ENCODE measurements around the gene CFAP77. TPM values are rescaled to one million over a fixed set of nuclear protein-coding genes. Genes with fewer than 3 reads are reported as not detected.
A peak's percentile ranks its signal among the peaks of the same experiment; 100 is the strongest.

The CFAP77 gene
- polyA plus RNA-seq, 1 donor: 0.13 TPM

GRCh38 chr9:132381966-132382541, 28.0 kb upstream of the CFAP77 start:
- no peaks in the 10 kb centered on the region for H3K27me3 ChIP-seq (ENCODE audit: control insufficient read depth, insufficient read depth, low read length)
- H3K4me1 ChIP-seq (ENCODE audit: control insufficient read depth, insufficient read depth, low read length): no peaks in the 10 kb centered on the region
- DNase-seq: no peak
- no peak overlapping the region for H3K27ac ChIP-seq (ENCODE audit: low read length)
- H3K9me3 ChIP-seq (ENCODE audit: control insufficient read depth, low read depth, low read length): no peaks in the 10 kb centered on the region
- 94% methylated on average over 2 of the region's 9 CpGs for WGBS (ENCODE audit: insufficient coverage, low lambda C conversion rate)
- H3K4me3 ChIP-seq (ENCODE audit: low read length): no peak overlapping the region
- peaks cover 56% of the 10 kb centered on the region for H3K36me3 ChIP-seq (ENCODE audit: control insufficient read depth, insufficient read depth, low read length)

- no peak for DNase-seq
- Histone ChIP-seq H3K4me3 (ENCODE audit: low read length) (no peak overlapping the region), H3K4me1 (ENCODE audit: control insufficient read depth, insufficient read depth, low read length) (no peaks in the 10 kb centered on the region), H3K27me3 (ENCODE audit: control insufficient read depth, insufficient read depth, low read length) (no peaks in the 10 kb centered on the region), H3K9me3 (ENCODE audit: control insufficient read depth, low read depth, low read length) (no peaks in the 10 kb centered on the region), H3K36me3 (ENCODE audit: control insufficient read depth, insufficient read depth, low read length) (peaks cover 53% of the 10 kb centered on the region), H3K27ac (ENCODE audit: low read length) (no peak overlapping the region)
- WGBS (ENCODE audit: insufficient coverage, low lambda C conversion rate): 93% methylated on average over 3 of the region's 10 CpGs
These were observed 26.5 kb upstream of the CFAP77 start for GRCh38 chr9:132383462-132383883.

- Histone ChIP-seq H3K27me3 (ENCODE audit: control insufficient read depth, insufficient read depth, low read length) (no peaks in the 10 kb centered on the region), H3K9me3 (ENCODE audit: control insufficient read depth, low read depth, low read length) (no peaks in the 10 kb centered on the region), H3K36me3 (ENCODE audit: control insufficient read depth, insufficient read depth, low read length) (peaks cover 54% of the 10 kb centered on the region), H3K4me3 (ENCODE audit: low read length) (no peak overlapping the region), H3K4me1 (ENCODE audit: control insufficient read depth, insufficient read depth, low read length) (no peaks in the 10 kb centered on the region), H3K27ac (ENCODE audit: low read length) (no peak overlapping the region)
- WGBS (ENCODE audit: insufficient coverage, low lambda C conversion rate): 87% methylated on average over 3 of the region's 8 CpGs
- no peak for DNase-seq
These were observed 25.6 kb upstream of the CFAP77 start for GRCh38 chr9:132384376-132384775.

- DNase-seq: no peak
- H3K4me3 ChIP-seq (ENCODE audit: low read length): no peak overlapping the region
- no CpG with 5 or more reads among the region's 7 CpGs for WGBS (ENCODE audit: insufficient coverage, low lambda C conversion rate)
- H3K9me3 ChIP-seq (ENCODE audit: control insufficient read depth, low read depth, low read length): no peaks in the 10 kb centered on the region
- no peak overlapping the region for H3K27ac ChIP-seq (ENCODE audit: low read length)
- no peaks in the 10 kb centered on the region for H3K4me1 ChIP-seq (ENCODE audit: control insufficient read depth, insufficient read depth, low read length)
- H3K27me3 ChIP-seq (ENCODE audit: control insufficient read depth, insufficient read depth, low read length): no peaks in the 10 kb centered on the region
- peaks cover 71% of the 10 kb centered on the region for H3K36me3 ChIP-seq (ENCODE audit: control insufficient read depth, insufficient read depth, low read length)
These were observed 22.9 kb upstream of the CFAP77 start for GRCh38 chr9:132387133-132387532.

- WGBS (ENCODE audit: insufficient coverage, low lambda C conversion rate): 8% methylated on average over 1 of the region's 7 CpGs
These were observed 19.0 kb upstream of the CFAP77 start for GRCh38 chr9:132390966-132391365.

GRCh38 chr9:132391449-132391848, 18.6 kb upstream of the CFAP77 start:
- H3K27ac ChIP-seq (ENCODE audit: low read length): no peak overlapping the region
- no peak for DNase-seq
- WGBS (ENCODE audit: insufficient coverage, low lambda C conversion rate): no CpG with 5 or more reads among the region's 11 CpGs
- H3K9me3 ChIP-seq (ENCODE audit: control insufficient read depth, low read depth, low read length): no peaks in the 10 kb centered on the region
- peaks cover 78% of the 10 kb centered on the region for H3K36me3 ChIP-seq (ENCODE audit: control insufficient read depth, insufficient read depth, low read length)
- no peak overlapping the region for H3K4me3 ChIP-seq (ENCODE audit: low read length)
- H3K4me1 ChIP-seq (ENCODE audit: control insufficient read depth, insufficient read depth, low read length): no peaks in the 10 kb centered on the region
- no peaks in the 10 kb centered on the region for H3K27me3 ChIP-seq (ENCODE audit: control insufficient read depth, insufficient read depth, low read length)

More at GRCh38 chr9:132390966-132391365, 19.0 kb upstream of the CFAP77 start:
- Histone ChIP-seq H3K9me3 (ENCODE audit: control insufficient read depth, low read depth, low read length) (no peaks in the 10 kb centered on the region), H3K4me3 (ENCODE audit: low read length) (no peak overlapping the region), H3K4me1 (ENCODE audit: control insufficient read depth, insufficient read depth, low read length) (no peaks in the 10 kb centered on the region), H3K27ac (ENCODE audit: low read length) (no peak overlapping the region), H3K36me3 (ENCODE audit: control insufficient read depth, insufficient read depth, low read length) (peaks cover 77% of the 10 kb centered on the region), H3K27me3 (ENCODE audit: control insufficient read depth, insufficient read depth, low read length) (no peaks in the 10 kb centered on the region)
- no peak for DNase-seq

GRCh38 chr9:132395560-132395959, 14.5 kb upstream of the CFAP77 start:
- no peak overlapping the region for H3K27ac ChIP-seq (ENCODE audit: low read length)
- H3K4me1 ChIP-seq (ENCODE audit: control insufficient read depth, insufficient read depth, low read length): no peaks in the 10 kb centered on the region
- H3K36me3 ChIP-seq (ENCODE audit: control insufficient read depth, insufficient read depth, low read length): peaks cover 69% of the 10 kb centered on the region
- no peak for DNase-seq
- no CpG with 5 or more reads among the region's 11 CpGs for WGBS (ENCODE audit: insufficient coverage, low lambda C conversion rate)
- no peak overlapping the region for H3K4me3 ChIP-seq (ENCODE audit: low read length)
- H3K9me3 ChIP-seq (ENCODE audit: control insufficient read depth, low read depth, low read length): no peaks in the 10 kb centered on the region
- H3K27me3 ChIP-seq (ENCODE audit: control insufficient read depth, insufficient read depth, low read length): no peaks in the 10 kb centered on the region

GRCh38 chr9:132401824-132402223, 8.2 kb upstream of the CFAP77 start:
- Histone ChIP-seq H3K27me3 (ENCODE audit: control insufficient read depth, insufficient read depth, low read length) (no peaks in the 10 kb centered on the region), H3K9me3 (ENCODE audit: control insufficient read depth, low read depth, low read length) (no peaks in the 10 kb centered on the region), H3K27ac (ENCODE audit: low read length) (no peak overlapping the region), H3K4me3 (ENCODE audit: low read length) (no peak overlapping the region), H3K36me3 (ENCODE audit: control insufficient read depth, insufficient read depth, low read length) (peaks cover 36% of the 10 kb centered on the region), H3K4me1 (ENCODE audit: control insufficient read depth, insufficient read depth, low read length) (peaks cover 4% of the 10 kb centered on the region)
- no peak for DNase-seq
- WGBS (ENCODE audit: insufficient coverage, low lambda C conversion rate): 90% methylated on average over 2 of the region's 4 CpGs

- WGBS (ENCODE audit: insufficient coverage, low lambda C conversion rate): 87% methylated on average over 6 of the region's 9 CpGs
- DNase-seq: no peak
- H3K9me3 ChIP-seq (ENCODE audit: control insufficient read depth, low read depth, low read length): no peaks in the 10 kb centered on the region
- H3K36me3 ChIP-seq (ENCODE audit: control insufficient read depth, insufficient read depth, low read length): peaks cover 19% of the 10 kb centered on the region
- peaks cover 4% of the 10 kb centered on the region for H3K4me1 ChIP-seq (ENCODE audit: control insufficient read depth, insufficient read depth, low read length)
- peaks cover 10% of the 10 kb centered on the region for H3K27me3 ChIP-seq (ENCODE audit: control insufficient read depth, insufficient read depth, low read length)
- no peak overlapping the region for H3K4me3 ChIP-seq (ENCODE audit: low read length)
- no peak overlapping the region for H3K27ac ChIP-seq (ENCODE audit: low read length)
These were observed 5.7 kb upstream of the CFAP77 start for GRCh38 chr9:132404228-132404881.

GRCh38 chr9:132406554-132407122, 3.4 kb upstream of the CFAP77 start, which contains the start of gene TTF1:
Gene TTF1 (minus strand): TSS chr9:132406840. CDS start chr9:132402821, 4,019 bp downstream.
- Histone ChIP-seq H3K27me3 (ENCODE audit: control insufficient read depth, insufficient read depth, low read length) (peaks cover 33% of the 10 kb centered on the region), H3K27ac (ENCODE audit: low read length) (no peak within 1 kb of the TSS), H3K9me3 (ENCODE audit: control insufficient read depth, low read depth, low read length) (no peaks in the 10 kb centered on the region), H3K36me3 (ENCODE audit: control insufficient read depth, insufficient read depth, low read length) (peaks cover 14% of the 10 kb centered on the region), H3K4me1 (ENCODE audit: control insufficient read depth, insufficient read depth, low read length) (peaks cover 10% of the 10 kb centered on the region), H3K4me3 (ENCODE audit: low read length) (peak within 1 kb of the TSS; percentile 82)
- 20% methylated on average over 1 of the region's 33 CpGs for WGBS (ENCODE audit: insufficient coverage, low lambda C conversion rate)
- DNase-seq: peak; percentile 89
